Smooth muscle cell (in vitro differentiated cells): Measurements from ENCODE around the gene FBXW11. TPM values are rescaled to one million over a fixed set of nuclear protein-coding genes. Genes with fewer than 3 reads are reported as not detected.

Experiments used
- DNase-seq: peaks from one replicate; lab custom pipeline; 2025; ENCODE audit not compliant: unreplicated experiment; lab: John Stamatoyannopoulos, UW
- H2AFZ ChIP-seq: fragments of 200-600 bp; sonication (generic); 2 replicates; pipeline ENCODE4 v1.6.0; 2016; ENCODE audit warnings: antibody characterized with exemption, low read depth, mild to moderate bottlenecking
- H3F3A ChIP-seq: fragments of 200-600 bp; sonication (generic); 2 replicates; pipeline ENCODE4 v1.6.0; 2017; ENCODE audit warnings: antibody characterized with exemption, low read depth
- H3K27ac ChIP-seq: fragments of 200-600 bp; sonication (generic); 2 replicates; pipeline ENCODE4 v1.5.1; 2016; ENCODE audit warnings: low read depth, mild to moderate bottlenecking
- H3K27me3 ChIP-seq: fragments of 200-600 bp; sonication (generic); 2 replicates; pipeline ENCODE4 v1.6.1; 2016; ENCODE audit warnings: low read depth, mild to moderate bottlenecking
- H3K36me3 ChIP-seq: fragments of 200-600 bp; sonication (generic); 2 replicates; pipeline ENCODE4 v1.5.1; 2016; ENCODE audit warnings: low read depth
- H3K4me1 ChIP-seq: fragments of 200-600 bp; sonication (generic); 2 replicates; pipeline ENCODE4 v1.5.1; 2016; ENCODE audit warnings: low read depth
- H3K4me2 ChIP-seq: fragments of 200-600 bp; sonication (generic); 2 replicates; pipeline ENCODE4 v1.6.0; 2016; ENCODE audit warnings: mild to moderate bottlenecking
- H3K4me3 ChIP-seq: fragments of 200-600 bp; sonication (generic); 2 replicates; pipeline ENCODE4 v1.5.1; 2016; ENCODE audit warnings: mild to moderate bottlenecking
- H3K79me2 ChIP-seq: fragments of 200-600 bp; sonication (generic); 2 replicates; pipeline ENCODE4 v1.6.0; 2016; ENCODE audit warnings: low read depth, mild to moderate bottlenecking
- H3K9ac ChIP-seq: fragments of 200-600 bp; sonication (generic); 2 replicates; pipeline ENCODE4 v1.6.0; 2016; ENCODE audit warnings: low read depth
- H3K9me3 ChIP-seq: fragments of 200-600 bp; sonication (generic); replicated peaks from 2 replicates; pipeline ENCODE4 v1.5.1; 2016; ENCODE audit warnings: low read depth
- H4K20me1 ChIP-seq: fragments of 200-600 bp; sonication (generic); 2 replicates; pipeline ENCODE4 v1.6.0; 2016; ENCODE audit warnings: low read depth
- WGBS: methylation state at CpG from one replicate; pipeline ENCODE4 v1.1.7; 2016; ENCODE audit warnings: low lambda C conversion rate; 5-methylcytosine and 5-hydroxymethylcytosine counted together
- polyA plus RNA-seq: library from polyadenylated mRNA; unstranded; fragments of >200 nt; fragmentation: Nextera tagmentation; extraction: Ambion mirVana; gene quantifications from 2 replicates; pipeline ENCODE4 v1.2.1, GENCODE V29; 2016
- total RNA-seq: library from RNA; depleted of rRNA; stranded (reverse); fragments of >200 nt; gene quantifications from 2 replicates; pipeline ENCODE4 v1.2.3, GENCODE V29; 2014
- TF ChIP-seq, protein P1 (sequence below): fragments of 200-600 bp; sonication (generic); IDR thresholded peaks from 2 replicates; pipeline ENCODE4 v1.5.1; 2017; ENCODE audit warnings: borderline replicate concordance, mild to moderate bottlenecking, antibody characterized with exemption; ENCODE audit not compliant: insufficient read depth, poor library complexity, severe bottlenecking

The FBXW11 gene
- total and polyA plus RNA-seq, 2 experiments from 2014 or later: 27.4 to 83.7 TPM

DNA sequence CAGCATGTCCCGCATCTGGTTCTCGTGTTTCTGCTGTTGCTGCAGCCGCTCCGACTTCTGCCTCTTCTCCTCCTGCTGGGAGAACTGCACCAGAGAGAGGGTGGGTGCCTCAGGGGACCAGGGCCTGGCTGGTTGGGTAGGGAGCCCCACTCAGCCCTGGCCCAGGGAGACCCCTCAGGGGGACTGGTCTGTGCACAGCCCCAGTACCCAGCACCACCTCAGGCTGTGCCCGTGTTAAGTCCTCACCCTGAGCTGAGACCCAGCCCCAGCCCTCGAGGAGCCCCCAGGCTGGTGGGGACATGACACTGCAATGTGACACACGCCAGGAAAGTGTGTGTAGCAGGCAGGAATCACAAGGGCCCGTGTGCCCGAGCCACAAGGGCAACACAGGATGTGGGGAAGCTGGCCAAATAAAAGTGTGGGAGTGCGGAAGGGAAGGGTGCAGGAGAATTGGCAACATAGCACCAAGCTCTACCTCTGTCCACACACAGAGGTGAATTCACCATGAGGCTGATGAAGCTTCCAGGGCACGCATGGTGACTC, 48.2 kb upstream of the FBXW11 start:
- no peaks in the 10 kb centered on the region for H3K27me3 ChIP-seq
- H4K20me1 ChIP-seq: no peaks in the 10 kb centered on the region
- no peaks in the 10 kb centered on the region for H3F3A ChIP-seq
- no peak overlapping the region for H3K27ac ChIP-seq
- no peak for DNase-seq
- H3K36me3 ChIP-seq: no peaks in the 10 kb centered on the region
- TF ChIP-seq, protein P1, sequence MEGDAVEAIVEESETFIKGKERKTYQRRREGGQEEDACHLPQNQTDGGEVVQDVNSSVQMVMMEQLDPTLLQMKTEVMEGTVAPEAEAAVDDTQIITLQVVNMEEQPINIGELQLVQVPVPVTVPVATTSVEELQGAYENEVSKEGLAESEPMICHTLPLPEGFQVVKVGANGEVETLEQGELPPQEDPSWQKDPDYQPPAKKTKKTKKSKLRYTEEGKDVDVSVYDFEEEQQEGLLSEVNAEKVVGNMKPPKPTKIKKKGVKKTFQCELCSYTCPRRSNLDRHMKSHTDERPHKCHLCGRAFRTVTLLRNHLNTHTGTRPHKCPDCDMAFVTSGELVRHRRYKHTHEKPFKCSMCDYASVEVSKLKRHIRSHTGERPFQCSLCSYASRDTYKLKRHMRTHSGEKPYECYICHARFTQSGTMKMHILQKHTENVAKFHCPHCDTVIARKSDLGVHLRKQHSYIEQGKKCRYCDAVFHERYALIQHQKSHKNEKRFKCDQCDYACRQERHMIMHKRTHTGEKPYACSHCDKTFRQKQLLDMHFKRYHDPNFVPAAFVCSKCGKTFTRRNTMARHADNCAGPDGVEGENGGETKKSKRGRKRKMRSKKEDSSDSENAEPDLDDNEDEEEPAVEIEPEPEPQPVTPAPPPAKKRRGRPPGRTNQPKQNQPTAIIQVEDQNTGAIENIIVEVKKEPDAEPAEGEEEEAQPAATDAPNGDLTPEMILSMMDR: no peak
- no peaks in the 10 kb centered on the region for H3K4me1 ChIP-seq
- H3K9ac ChIP-seq: no peak overlapping the region
- 95% methylated on average over 11 of the region's 11 CpGs for WGBS
- H3K4me2 ChIP-seq: no peak overlapping the region
- no peaks in the 10 kb centered on the region for H3K9me3 ChIP-seq
- no peak overlapping the region for H3K4me3 ChIP-seq
- no peaks in the 10 kb centered on the region for H3K79me2 ChIP-seq
- no peak overlapping the region for H2AFZ ChIP-seq

DNA sequence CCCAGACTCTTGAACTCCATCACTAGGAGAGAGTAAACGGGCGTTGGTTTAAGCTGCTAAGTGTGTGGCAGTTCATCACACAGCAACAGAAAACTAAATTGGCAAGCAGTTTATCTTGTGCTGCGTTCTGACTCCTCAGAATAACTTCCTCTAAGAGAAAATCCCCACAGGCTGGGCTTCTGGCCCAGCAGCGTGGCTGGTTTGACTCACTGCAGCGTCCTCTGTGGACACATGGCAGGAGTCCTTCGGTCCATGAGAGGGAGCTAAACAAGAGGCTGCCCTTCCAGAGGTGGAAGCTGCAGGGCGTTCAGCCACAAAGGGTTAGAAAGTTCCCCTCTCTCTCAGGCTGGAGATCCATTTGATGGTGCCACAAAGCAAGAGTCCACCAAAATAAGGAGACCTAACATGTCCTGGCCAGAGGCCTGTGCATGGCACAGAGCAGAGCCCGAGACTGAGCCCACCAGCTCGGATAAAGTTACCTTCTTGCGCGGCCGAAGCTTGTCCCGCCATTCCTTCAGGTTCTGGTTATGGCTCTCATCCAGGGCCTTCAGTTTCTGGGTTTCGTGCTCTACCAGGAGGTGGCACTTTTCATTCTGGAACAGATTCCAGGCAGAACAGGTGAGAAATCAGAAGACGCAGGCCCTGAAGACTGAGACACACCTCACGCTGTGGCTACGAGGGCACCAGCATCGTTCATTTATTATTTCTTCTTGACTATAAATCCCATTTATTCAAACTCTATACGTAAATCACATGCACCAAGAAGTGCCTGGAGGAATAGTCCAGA, 46.2 kb upstream of the FBXW11 start:
- H3K27me3 ChIP-seq: no peaks in the 10 kb centered on the region
- no peaks in the 10 kb centered on the region for H3K79me2 ChIP-seq
- WGBS: 79% methylated on average over 19 of the region's 19 CpGs
- H3K9me3 ChIP-seq: no peaks in the 10 kb centered on the region
- H3K4me3 ChIP-seq: no peak overlapping the region
- TF ChIP-seq, protein P1: peak; percentile 4
- H3K27ac ChIP-seq: peak overlapping the region; percentile 51
- H4K20me1 ChIP-seq: no peaks in the 10 kb centered on the region
- peak overlapping the region; percentile 8 for H3K4me2 ChIP-seq
- H3K4me1 ChIP-seq: no peaks in the 10 kb centered on the region
- no peak for DNase-seq
- H3K9ac ChIP-seq: no peak overlapping the region
- no peak overlapping the region for H2AFZ ChIP-seq
- no peaks in the 10 kb centered on the region for H3K36me3 ChIP-seq
- no peaks in the 10 kb centered on the region for H3F3A ChIP-seq

DNA sequence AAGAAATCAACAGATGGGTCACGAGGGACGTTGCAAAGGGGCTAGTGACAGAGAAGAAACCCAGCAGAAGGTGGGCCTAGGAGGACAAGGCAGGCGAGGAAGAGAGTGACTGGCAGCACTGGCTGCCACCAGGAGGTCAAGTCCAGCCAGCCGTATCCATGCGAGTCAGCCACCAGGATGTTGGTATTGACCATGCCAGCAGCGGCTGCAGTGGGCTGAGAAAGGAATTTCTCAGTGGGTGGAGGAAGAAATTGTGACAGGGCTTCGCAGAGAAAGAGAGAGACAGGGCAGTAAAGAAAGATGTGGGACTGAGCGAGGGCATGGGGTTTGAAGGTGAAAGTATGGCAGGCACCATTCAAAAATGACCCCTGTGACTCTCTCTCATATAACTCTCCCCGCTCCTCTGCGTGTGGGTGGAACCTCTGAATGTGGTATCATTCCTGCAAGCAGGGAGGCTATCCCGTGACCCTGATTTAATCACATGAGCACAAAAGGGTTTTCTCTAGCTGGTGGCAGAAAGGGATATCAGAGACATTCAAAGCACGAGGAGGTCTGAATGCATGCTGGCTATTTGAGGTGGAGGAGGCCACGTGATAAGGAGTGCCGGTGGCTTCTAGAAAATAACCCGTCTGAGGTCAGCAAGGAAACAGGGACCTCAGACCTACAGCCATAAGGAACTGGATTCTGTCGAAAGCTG, 45.4 kb upstream of the FBXW11 start:
- H3K79me2 ChIP-seq: no peaks in the 10 kb centered on the region
- H3K4me1 ChIP-seq: no peaks in the 10 kb centered on the region
- no peak for DNase-seq
- H3K4me2 ChIP-seq: peak overlapping the region; percentile 8
- TF ChIP-seq, protein P1: no peak
- H3K9me3 ChIP-seq: no peaks in the 10 kb centered on the region
- no peaks in the 10 kb centered on the region for H3K36me3 ChIP-seq
- H3K27me3 ChIP-seq: no peaks in the 10 kb centered on the region
- H4K20me1 ChIP-seq: no peaks in the 10 kb centered on the region
- H3K4me3 ChIP-seq: no peak overlapping the region
- 67% methylated on average over 16 of the region's 16 CpGs for WGBS
- H3K9ac ChIP-seq: no peak overlapping the region
- no peaks in the 10 kb centered on the region for H3F3A ChIP-seq
- peak overlapping the region; percentile 51 for H3K27ac ChIP-seq
- H2AFZ ChIP-seq: no peak overlapping the region
